ENCODE data around the gene TRPV5. TPM values are rescaled to one million over a fixed set of nuclear protein-coding genes. Genes with fewer than 3 reads are reported as not detected.

TRPV5 gene
- total RNA-seq, 2 donors from 2014 or later: not detected

DNA sequence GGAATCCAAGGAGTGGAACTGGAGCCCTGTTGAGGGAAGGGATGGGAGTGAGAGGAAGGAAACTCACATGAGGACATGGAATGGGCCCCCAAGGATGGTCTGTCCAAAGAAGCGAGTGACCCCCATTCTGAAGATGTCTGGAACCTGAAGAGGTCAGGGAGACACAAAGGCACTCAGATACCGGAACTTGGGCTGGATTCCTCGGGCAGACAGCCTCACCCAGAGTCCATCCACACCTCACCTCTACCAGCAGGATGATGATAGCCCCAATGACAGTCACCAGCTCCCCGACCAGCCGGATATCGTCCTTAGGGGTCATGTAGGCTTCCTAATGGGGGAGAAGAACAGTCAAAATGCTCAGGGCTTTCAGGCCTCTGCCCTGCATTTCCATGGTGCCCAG, 58.7 kb downstream of the TRPV5 start:
- ATAC-seq (no peak), DNase-seq (no peak)
- Histone ChIP-seq H3K27me3 (no peaks in the 10 kb centered on the region), H3K9me3 (no peaks in the 10 kb centered on the region), H3K36me3 (replicated peaks in 1 of 2; ENCODE audit: insufficient read depth in 1 of 2, low read depth in 2 of 2) (peaks cover 0 to 2% of the 10 kb centered on the region in 2 donors), H3K4me3 (no peak overlapping the region), H3K27ac (no peak overlapping the region), H3K4me1 (peaks cover 6% of the 10 kb centered on the region)
- intact Hi-C loops (cut with DNase I): loop anchor here (10.0 kb wide), 1 partner anchor 120 kb away; no protein-coding TSS in a partner anchor
- TF ChIP-seq, protein P1, sequence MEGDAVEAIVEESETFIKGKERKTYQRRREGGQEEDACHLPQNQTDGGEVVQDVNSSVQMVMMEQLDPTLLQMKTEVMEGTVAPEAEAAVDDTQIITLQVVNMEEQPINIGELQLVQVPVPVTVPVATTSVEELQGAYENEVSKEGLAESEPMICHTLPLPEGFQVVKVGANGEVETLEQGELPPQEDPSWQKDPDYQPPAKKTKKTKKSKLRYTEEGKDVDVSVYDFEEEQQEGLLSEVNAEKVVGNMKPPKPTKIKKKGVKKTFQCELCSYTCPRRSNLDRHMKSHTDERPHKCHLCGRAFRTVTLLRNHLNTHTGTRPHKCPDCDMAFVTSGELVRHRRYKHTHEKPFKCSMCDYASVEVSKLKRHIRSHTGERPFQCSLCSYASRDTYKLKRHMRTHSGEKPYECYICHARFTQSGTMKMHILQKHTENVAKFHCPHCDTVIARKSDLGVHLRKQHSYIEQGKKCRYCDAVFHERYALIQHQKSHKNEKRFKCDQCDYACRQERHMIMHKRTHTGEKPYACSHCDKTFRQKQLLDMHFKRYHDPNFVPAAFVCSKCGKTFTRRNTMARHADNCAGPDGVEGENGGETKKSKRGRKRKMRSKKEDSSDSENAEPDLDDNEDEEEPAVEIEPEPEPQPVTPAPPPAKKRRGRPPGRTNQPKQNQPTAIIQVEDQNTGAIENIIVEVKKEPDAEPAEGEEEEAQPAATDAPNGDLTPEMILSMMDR (IDR thresholded peaks at IDR 0.05): no peak
- no peak for TF ChIP-seq POLR2A (IDR thresholded peaks at IDR 0.05)
- WGBS, 2 donors: 82 to 84% methylated on average over 6 of the region's 6 CpGs

DNA sequence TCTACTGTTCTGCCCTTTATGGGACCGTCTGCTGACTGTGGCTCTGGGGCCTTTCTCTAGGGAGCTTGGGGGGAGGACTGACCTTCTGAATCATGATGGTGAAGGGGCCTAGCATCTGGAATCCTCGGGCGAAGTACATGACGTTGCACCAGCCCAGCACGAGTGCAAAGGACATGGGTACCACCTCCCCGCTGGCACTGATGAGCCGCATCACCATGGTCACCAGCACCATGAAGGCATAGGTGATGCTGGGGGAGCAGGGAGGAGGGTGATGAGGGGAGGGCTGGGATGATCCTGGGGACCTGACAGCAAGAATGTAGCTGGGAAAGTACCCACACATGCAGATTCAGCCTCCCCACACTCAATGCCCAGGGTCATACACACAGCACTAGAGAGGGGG, 59.1 kb downstream of the TRPV5 start:
- H3K27me3 ChIP-seq: no peaks in the 10 kb centered on the region
- peaks cover 4% of the 10 kb centered on the region for H3K4me1 ChIP-seq
- H3K36me3 ChIP-seq (replicated peaks in 1 of 2; ENCODE audit: insufficient read depth in 1 of 2, low read depth in 2 of 2): peaks cover 0 to 2% of the 10 kb centered on the region in 2 donors
- H3K9me3 ChIP-seq: no peaks in the 10 kb centered on the region
- ATAC-seq (no peak), DNase-seq (no peak)
- no peak overlapping the region for H3K4me3 ChIP-seq
- intact Hi-C loops (cut with DNase I): loop anchor here (10.0 kb wide), 1 partner anchor 120 kb away; no protein-coding TSS in a partner anchor
- TF ChIP-seq, protein P1 (IDR thresholded peaks at IDR 0.05): no peak
- TF ChIP-seq POLR2A (IDR thresholded peaks at IDR 0.05): no peak
- WGBS, 2 donors: 69 to 72% methylated on average over 7 of the region's 7 CpGs
- no peak overlapping the region for H3K27ac ChIP-seq

DNA sequence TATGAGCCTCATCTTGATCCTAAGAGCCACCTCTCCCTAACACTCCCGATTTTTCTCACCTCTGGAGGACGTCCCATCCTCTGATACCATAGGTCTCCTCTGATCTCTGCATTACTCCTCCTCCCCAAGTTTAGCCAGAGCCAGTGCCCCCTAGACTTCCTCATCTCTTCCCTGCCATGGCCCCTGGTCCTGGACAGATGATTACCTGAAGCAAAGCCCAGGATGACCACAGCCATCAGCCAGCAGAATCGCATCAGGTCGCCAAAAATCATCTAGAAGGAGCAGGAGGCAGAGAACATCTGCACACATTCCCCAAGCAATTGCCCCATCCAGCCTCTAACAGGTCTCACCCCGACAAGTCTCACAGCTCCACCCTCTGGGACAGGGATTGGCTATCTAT, 59.7 kb downstream of the TRPV5 start:
- no peak overlapping the region for H3K4me3 ChIP-seq
- ATAC-seq: no peak
- peaks cover 0 to 2% of the 10 kb centered on the region in 2 donors for H3K36me3 ChIP-seq (replicated peaks in 1 of 2; ENCODE audit: insufficient read depth in 1 of 2, low read depth in 2 of 2)
- no peak for DNase-seq
- peaks cover 4% of the 10 kb centered on the region for H3K4me1 ChIP-seq
- H3K27me3 ChIP-seq: no peaks in the 10 kb centered on the region
- no peak overlapping the region for H3K27ac ChIP-seq
- intact Hi-C loops (cut with DNase I): loop anchor here (10.0 kb wide), 1 partner anchor 121 kb away; no protein-coding TSS in a partner anchor
- TF ChIP-seq, protein P1 (IDR thresholded peaks at IDR 0.05): no peak
- no peak for TF ChIP-seq POLR2A (IDR thresholded peaks at IDR 0.05)
- H3K9me3 ChIP-seq: no peaks in the 10 kb centered on the region
- 57 to 67% methylated on average over 5 of the region's 5 CpGs for WGBS, 2 donors

DNA sequence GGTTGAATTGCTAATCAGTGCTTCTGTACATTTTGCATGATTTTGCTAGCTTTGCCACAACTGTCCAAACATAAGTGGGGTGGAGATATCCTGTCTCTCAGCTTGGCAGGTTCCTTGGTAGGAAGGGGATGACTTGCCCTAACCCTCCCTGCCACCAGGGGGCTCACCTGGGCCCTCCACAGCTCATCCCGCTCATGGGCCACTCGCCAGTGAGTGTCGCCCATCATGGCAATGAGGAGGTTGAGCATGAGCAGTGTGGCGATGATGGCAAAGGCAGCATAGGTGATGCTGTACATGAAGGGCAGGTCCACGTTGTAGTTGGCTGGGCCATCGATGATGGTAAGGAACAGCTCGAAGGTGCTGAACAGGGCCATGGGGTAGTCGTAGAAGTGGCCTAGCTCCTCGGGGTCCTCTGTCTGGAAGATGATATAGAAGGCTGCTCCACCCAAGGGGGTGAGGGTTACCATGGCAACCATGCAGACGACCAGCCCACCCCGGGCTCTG, 60.2 kb downstream of the TRPV5 start:
- ATAC-seq: peak; percentile 31
- Histone ChIP-seq H3K4me3 (no peak overlapping the region), H3K27me3 (no peaks in the 10 kb centered on the region), H3K9me3 (no peaks in the 10 kb centered on the region), H3K36me3 (replicated peaks in 1 of 2; ENCODE audit: insufficient read depth in 1 of 2, low read depth in 2 of 2) (peaks cover 0 to 2% of the 10 kb centered on the region in 2 donors), H3K4me1 (peaks cover 4% of the 10 kb centered on the region), H3K27ac (no peak overlapping the region)
- TF ChIP-seq POLR2A (IDR thresholded peaks at IDR 0.05): no peak
- TF ChIP-seq, protein P1 (IDR thresholded peaks at IDR 0.05): peak in 6 of 7 experiments; percentile 37 to 57 (median 47)
- intact Hi-C loops (cut with DNase I): loop anchor here (10.0 kb wide), 1 partner anchor 121 kb away; no protein-coding TSS in a partner anchor
- 77 to 93% methylated on average over 5 to 11 of the region's 11 CpGs for WGBS, 2 donors
- peak in 3 of 4 donors; percentile 44 to 53 (median 49) for DNase-seq

Data from body of pancreas (tissue), 4 donors.